Calu3 (cell line): ENCODE results near the gene ITPKB. TPM values are rescaled to one million over a fixed set of nuclear protein-coding genes. Genes with fewer than 3 reads are reported as not detected.

Experiments used
- BruUV-seq: library from RNA; stranded (reverse); fragments of 400-500 nt; replicated peaks from 2 replicates; lab custom pipeline; 2021; lab: Mats Ljungman, UMichigan
- CTCF ChIA-PET: fragments of 300-600 bp; sonication (Branson Sonifier 250); formaldehyde crosslinking; loops from one replicate; lab custom pipeline; 2022; ENCODE audit warnings: antibody characterized with exemption; lab: Charles Lee
- DNase-seq: peaks from one replicate; pipeline ENCODE4 v3.0.0; 2022
- H3K27ac Mint-ChIP-seq: one replicate; pipeline ENCODE4 v1.8.0; 2022; ENCODE audit warnings: mixed read lengths; ENCODE audit not compliant: unreplicated experiment
- H3K27me3 Mint-ChIP-seq: one replicate; pipeline ENCODE4 v1.8.0; 2022; ENCODE audit warnings: mixed read lengths; ENCODE audit not compliant: unreplicated experiment
- H3K36me3 Mint-ChIP-seq: one replicate; pipeline ENCODE4 v1.8.0; 2022; ENCODE audit warnings: mild to moderate bottlenecking, moderate library complexity, mixed read lengths; ENCODE audit not compliant: insufficient read depth, unreplicated experiment
- H3K4me1 Mint-ChIP-seq: one replicate; pipeline ENCODE4 v1.8.0; 2022; ENCODE audit warnings: mild to moderate bottlenecking, low read depth, mixed read lengths; ENCODE audit not compliant: unreplicated experiment
- H3K4me3 Mint-ChIP-seq: one replicate; pipeline ENCODE4 v1.8.0; 2022; ENCODE audit warnings: mild to moderate bottlenecking, low read depth, moderate library complexity, mixed read lengths; ENCODE audit not compliant: unreplicated experiment
- H3K9me3 Mint-ChIP-seq: one replicate; pipeline ENCODE4 v1.8.0; 2022; ENCODE audit warnings: low read depth, mixed read lengths; ENCODE audit not compliant: unreplicated experiment
- intact Hi-C: fragments of 100-400 bp; cut with micrococcal nuclease; formaldehyde crosslinking; loops from one replicate; pipeline ENCODE4 v1.10.0; 2022; ENCODE audit not compliant: unreplicated experiment
- total RNA-seq: library from RNA; stranded (reverse); gene quantifications from 2 replicates; pipeline ENCODE4 v1.2.3, GENCODE V29; 2022
- TF ChIP-seq, protein P1 (sequence below): fragments of 200-600 bp; IDR thresholded peaks from one replicate; pipeline ENCODE4 v1.8.0; 2022; ENCODE audit warnings: antibody characterized with exemption; ENCODE audit not compliant: unreplicated experiment

ITPKB gene
- total RNA-seq, 1 experiment from 2014 or later = 11.8 TPM

DNA sequence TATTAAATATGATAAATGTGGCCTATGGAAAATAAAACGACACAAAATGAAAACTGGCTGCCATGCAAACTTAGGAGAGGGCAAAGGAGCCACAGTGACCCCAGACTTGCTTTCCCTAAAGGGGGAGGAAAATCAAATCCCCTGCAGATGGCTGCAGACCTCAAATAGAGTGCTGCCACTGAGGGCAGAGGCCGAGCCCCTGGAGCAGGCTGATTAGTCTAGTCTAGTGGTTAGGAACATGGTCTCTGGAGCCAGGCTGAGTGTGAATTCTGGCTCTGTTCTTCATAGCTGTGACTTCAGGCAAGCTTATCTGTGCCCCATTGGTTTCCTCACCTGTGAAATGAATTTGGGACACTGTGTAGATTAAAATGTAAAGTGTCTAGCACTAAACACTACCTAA is 60.8 kb downstream of the ITPKB start:
- Mint-ChIP-seq H3K27me3 (no peaks in the 10 kb centered on the region), H3K9me3 (no peaks in the 10 kb centered on the region), H3K27ac (no peak overlapping the region), H3K4me3 (no peak overlapping the region), H3K4me1 (peaks cover 13% of the 10 kb centered on the region), H3K36me3 (peaks cover 10% of the 10 kb centered on the region)
- TF ChIP-seq, protein P1, sequence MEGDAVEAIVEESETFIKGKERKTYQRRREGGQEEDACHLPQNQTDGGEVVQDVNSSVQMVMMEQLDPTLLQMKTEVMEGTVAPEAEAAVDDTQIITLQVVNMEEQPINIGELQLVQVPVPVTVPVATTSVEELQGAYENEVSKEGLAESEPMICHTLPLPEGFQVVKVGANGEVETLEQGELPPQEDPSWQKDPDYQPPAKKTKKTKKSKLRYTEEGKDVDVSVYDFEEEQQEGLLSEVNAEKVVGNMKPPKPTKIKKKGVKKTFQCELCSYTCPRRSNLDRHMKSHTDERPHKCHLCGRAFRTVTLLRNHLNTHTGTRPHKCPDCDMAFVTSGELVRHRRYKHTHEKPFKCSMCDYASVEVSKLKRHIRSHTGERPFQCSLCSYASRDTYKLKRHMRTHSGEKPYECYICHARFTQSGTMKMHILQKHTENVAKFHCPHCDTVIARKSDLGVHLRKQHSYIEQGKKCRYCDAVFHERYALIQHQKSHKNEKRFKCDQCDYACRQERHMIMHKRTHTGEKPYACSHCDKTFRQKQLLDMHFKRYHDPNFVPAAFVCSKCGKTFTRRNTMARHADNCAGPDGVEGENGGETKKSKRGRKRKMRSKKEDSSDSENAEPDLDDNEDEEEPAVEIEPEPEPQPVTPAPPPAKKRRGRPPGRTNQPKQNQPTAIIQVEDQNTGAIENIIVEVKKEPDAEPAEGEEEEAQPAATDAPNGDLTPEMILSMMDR = no peak
- intact Hi-C loops = no loop called here
- no peak for DNase-seq
- CTCF ChIA-PET = no interaction called here
- no TSS peak for BruUV-seq

DNA sequence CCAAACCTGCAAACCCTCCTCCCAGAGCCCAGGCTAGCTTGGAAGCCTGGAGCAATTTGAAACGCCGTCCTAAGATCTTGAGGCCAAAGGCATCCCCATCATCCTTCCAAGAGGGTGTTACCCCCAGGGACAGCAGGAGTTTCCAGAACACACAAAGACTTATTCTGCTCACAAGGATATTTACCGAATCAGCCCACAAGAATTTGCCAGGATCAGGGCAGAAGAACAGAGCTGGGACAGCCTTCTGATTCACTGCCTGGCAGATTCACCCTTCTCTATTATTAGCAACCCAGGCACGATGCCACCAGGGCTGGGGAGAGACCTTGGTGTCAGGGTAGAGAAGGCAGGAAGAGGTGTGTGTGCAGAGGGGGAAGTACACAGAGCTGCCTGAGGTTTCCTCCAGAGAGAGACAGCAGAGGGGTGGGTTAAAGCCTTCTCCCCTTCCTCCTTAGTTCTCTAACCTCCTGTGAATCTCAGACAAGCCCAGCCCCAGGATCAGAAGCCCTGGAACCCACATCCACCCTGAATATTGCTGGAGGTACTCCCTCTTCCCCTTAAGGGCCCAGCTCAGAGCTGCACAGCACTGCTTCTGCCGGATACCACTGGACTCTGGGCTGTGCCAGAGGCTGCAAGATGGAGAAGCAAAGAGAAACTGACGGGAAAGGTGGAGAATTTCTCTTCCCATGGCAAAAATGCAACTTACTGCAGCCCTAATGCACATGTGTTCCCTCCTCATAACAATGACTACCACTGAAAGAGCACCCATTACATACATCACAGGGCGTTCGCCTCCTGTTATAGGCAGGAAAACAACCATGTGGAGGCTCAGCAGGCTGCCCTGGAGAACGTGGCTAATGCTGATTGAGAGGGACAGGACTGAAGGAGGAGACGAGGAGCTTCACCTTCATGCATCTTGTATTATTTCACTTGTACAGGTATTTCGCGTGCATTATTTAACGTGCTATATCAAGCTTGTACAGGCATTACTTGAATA is 61.8 kb downstream of the ITPKB start:
- H3K36me3 Mint-ChIP-seq = peaks cover 10% of the 10 kb centered on the region
- TF ChIP-seq, protein P1 = no peak
- H3K27me3 Mint-ChIP-seq = no peaks in the 10 kb centered on the region
- H3K9me3 Mint-ChIP-seq = no peaks in the 10 kb centered on the region
- no TSS peak for BruUV-seq
- CTCF ChIA-PET = no interaction called here
- H3K4me1 Mint-ChIP-seq = peaks cover 16% of the 10 kb centered on the region
- no peak for DNase-seq
- intact Hi-C loops = no loop called here
- no peak overlapping the region for H3K27ac Mint-ChIP-seq
- no peak overlapping the region for H3K4me3 Mint-ChIP-seq

DNA sequence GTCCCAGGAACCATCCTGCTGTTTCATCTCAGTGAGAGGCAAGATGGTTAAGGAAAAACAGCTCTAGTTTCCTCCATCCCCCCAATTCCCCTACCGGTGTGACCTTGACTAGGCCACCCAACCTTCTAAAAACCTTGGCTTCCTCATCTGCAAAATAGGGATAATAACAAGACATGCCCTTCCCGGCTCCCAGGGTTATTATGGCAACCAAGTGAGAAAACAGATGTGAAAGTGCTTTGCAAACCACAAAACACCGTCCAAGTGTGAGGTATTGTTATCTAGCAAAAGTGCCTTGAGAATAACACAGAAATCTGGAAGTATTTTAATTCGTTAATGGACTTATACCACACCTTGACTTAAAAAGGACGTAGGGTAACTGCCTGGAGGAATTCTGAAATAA is 62.7 kb downstream of the ITPKB start:
- Mint-ChIP-seq H3K4me3 (no peak overlapping the region), H3K9me3 (no peaks in the 10 kb centered on the region), H3K27me3 (no peaks in the 10 kb centered on the region), H3K4me1 (peaks cover 26% of the 10 kb centered on the region), H3K36me3 (peaks cover 10% of the 10 kb centered on the region), H3K27ac (no peak overlapping the region)
- CTCF ChIA-PET = no interaction called here
- DNase-seq = no peak
- BruUV-seq = no TSS peak
- intact Hi-C loops = no loop called here
- TF ChIP-seq, protein P1 = no peak

DNA sequence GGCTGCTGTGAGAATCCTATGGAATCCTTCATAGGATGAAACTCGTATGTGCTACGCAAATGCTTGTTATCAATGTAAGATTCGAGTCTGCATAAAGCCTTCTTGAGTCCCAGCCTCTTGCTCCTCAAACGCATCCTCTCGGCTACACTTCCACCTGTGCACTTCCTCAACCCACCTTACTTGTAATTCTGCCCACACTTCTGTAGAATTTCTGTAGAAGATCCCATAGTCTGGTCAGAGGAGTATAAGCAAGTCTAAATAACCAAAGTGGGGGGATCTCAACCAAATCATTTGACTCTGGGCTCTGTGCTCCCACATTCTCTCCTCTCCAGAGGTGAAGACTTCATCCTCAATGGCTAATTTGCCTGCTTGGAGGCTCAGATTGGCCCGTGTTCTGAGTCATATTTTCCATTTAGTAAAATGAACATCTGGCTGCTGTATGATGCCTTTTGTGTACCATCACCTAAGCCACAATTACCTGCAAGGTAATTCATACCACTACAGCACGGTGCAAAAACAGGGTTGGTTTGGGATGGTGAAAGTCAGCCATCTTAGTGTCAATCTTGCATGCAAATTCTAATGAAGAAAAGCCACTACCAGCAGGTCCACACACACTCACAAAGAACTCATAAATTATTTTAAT is 63.2 kb downstream of the ITPKB start:
- CTCF ChIA-PET = no interaction called here
- no TSS peak for BruUV-seq
- intact Hi-C loops = no loop called here
- TF ChIP-seq, protein P1 = no peak
- no peak overlapping the region for H3K4me3 Mint-ChIP-seq
- no peaks in the 10 kb centered on the region for H3K27me3 Mint-ChIP-seq
- no peak overlapping the region for H3K27ac Mint-ChIP-seq
- H3K9me3 Mint-ChIP-seq = no peaks in the 10 kb centered on the region
- peaks cover 27% of the 10 kb centered on the region for H3K4me1 Mint-ChIP-seq
- DNase-seq = no peak
- peaks cover 10% of the 10 kb centered on the region for H3K36me3 Mint-ChIP-seq
